GM12891 (cell line): ENCODE data around the gene GLP2R.

Experiments
- PAX5 ChIP-seq: IDR thresholded peaks from 2 replicates; pipeline ENCODE4 v1.6.1; 2011; ENCODE audit warnings: low read length, moderate library complexity, mild to moderate bottlenecking; ENCODE audit not compliant: insufficient read depth, severe bottlenecking
- POLR2A ChIP-seq: IDR thresholded peaks from 2 replicates; pipeline ENCODE4 v1.6.1; 2011; ENCODE audit warnings: low read depth, low read length, control low read depth
- POLR2AphosphoS5 ChIP-seq: IDR thresholded peaks from 2 replicates; pipeline ENCODE4 v1.6.1; 2011; ENCODE audit warnings: low read depth, low read length, control low read depth
- SPI1 ChIP-seq: IDR thresholded peaks from 2 replicates; pipeline ENCODE4 v1.6.1; 2011; ENCODE audit warnings: low read depth, low read length, control low read depth
- TAF1 ChIP-seq: IDR thresholded peaks from 2 replicates; pipeline ENCODE4 v1.6.1; 2011; ENCODE audit warnings: low read depth, low read length, control low read depth

DNA sequence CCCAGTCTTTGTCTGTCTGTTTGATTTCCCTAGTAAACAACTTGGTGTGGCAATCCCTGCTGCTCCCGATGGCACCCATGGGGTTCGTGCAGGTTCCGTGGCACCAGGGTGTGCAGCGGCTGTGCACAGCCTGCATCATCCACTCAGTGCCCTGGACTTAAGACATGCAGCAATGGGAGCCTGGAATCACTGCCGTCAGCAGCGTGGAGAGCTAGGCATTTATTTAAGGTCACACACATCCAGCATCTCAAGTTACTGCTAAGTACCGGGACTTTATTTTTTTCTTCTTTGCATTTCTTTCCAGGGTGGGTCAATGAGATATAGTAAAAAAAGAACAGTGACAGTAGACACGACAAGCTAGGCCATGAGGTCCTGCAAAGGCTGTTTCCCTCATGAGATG is 37.1 kb upstream of the GLP2R start:
- TF ChIP-seq POLR2A: no peak
- no peak for TF ChIP-seq POLR2AphosphoS5
- no peak for TF ChIP-seq TAF1
- TF ChIP-seq SPI1: no peak
- no peak for TF ChIP-seq PAX5
